ENCODE data around the gene FUBP1. TPM values are rescaled to one million over a fixed set of nuclear protein-coding genes. Genes with fewer than 3 reads are reported as not detected.
"Not testable (repeated sequence)": the region's sequence is repeated elsewhere in the genome, so short reads cannot be mapped to it uniquely, and the experiment has no call there.

Gene FUBP1
- total and polyA plus RNA-seq, 2 experiments from 2014 or later = 64.0 to 151 TPM

- WGBS (ENCODE audit: low lambda C conversion rate, missing lambda C conversion rate) = 6% methylated on average over 12 of the region's 12 CpGs
- Histone ChIP-seq H3K4me3 (peak within 1 kb of the TSS; percentile 34), H3K36me3 (replicated peaks; ENCODE audit: insufficient read depth, low read depth) (no peaks in the 10 kb centered on the region), H3K9me2 (replicated peaks; ENCODE audit: insufficient read depth) (no peaks in the 10 kb centered on the region), H4K20me1 (ENCODE audit: insufficient read depth, poor library complexity, severe bottlenecking) (peaks cover 13% of the 10 kb centered on the region), H2AFZ (peak within 1 kb of the TSS; percentile 42), H3K9me3 (ENCODE audit: low read depth) (no peaks in the 10 kb centered on the region), H3K4me2 (peak within 1 kb of the TSS; percentile 70), H3K4me1 (ENCODE audit: insufficient read depth) (no peaks in the 10 kb centered on the region), H3K79me2 (peaks cover 42% of the 10 kb centered on the region), H3K27ac (peak within 1 kb of the TSS; percentile 89), H3K27me3 (no peaks in the 10 kb centered on the region)
- DNase-seq (ENCODE audit: low spot score) = peak; percentile 93
- TF ChIP-seq EZH2 (IDR thresholded peaks at IDR 0.05; ENCODE audit: borderline replicate concordance) (no peak), EZH2phosphoT487 (IDR thresholded peaks at IDR 0.05; ENCODE audit: low read depth, severe bottlenecking, unreplicated experiment) (no peak), CTCF (IDR thresholded peaks at IDR 0.05; ENCODE audit: poor library complexity) (no peak)
These were observed 26.0 kb upstream of the FUBP1 start, which contains the start of gene DNAJB4 for GRCh38 chr1:78004719-78005447. Gene DNAJB4, plus strand, starts transcription at chr1:78004939. Its CDS starts 172 bp downstream, at chr1:78005111.

- H3K79me2 ChIP-seq = peaks cover 34% of the 10 kb centered on the region
- no peaks in the 10 kb centered on the region for H3K36me3 ChIP-seq (replicated peaks; ENCODE audit: insufficient read depth, low read depth)
These were observed 25.2 kb upstream of the FUBP1 start for GRCh38 chr1:78003882-78004718.

GRCh38 chr1:78003070-78003746 is 24.3 kb upstream of the FUBP1 start:
- Histone ChIP-seq H3K27me3 (no peaks in the 10 kb centered on the region), H3K9me3 (ENCODE audit: low read depth) (no peaks in the 10 kb centered on the region), H3K9me2 (replicated peaks; ENCODE audit: insufficient read depth) (no peaks in the 10 kb centered on the region), H4K20me1 (ENCODE audit: insufficient read depth, poor library complexity, severe bottlenecking) (peaks cover 2% of the 10 kb centered on the region), H3K36me3 (replicated peaks; ENCODE audit: insufficient read depth, low read depth) (no peaks in the 10 kb centered on the region), H3K79me2 (peaks cover 25% of the 10 kb centered on the region), H3K4me1 (ENCODE audit: insufficient read depth) (no peaks in the 10 kb centered on the region), H3K4me3 (no peak overlapping the region), H3K27ac (peak overlapping the region; percentile 89), H2AFZ (no peak overlapping the region), H3K4me2 (peak overlapping the region; percentile 70)
- 68% methylated on average over 3 of the region's 3 CpGs for WGBS (ENCODE audit: low lambda C conversion rate, missing lambda C conversion rate)
- DNase-seq (ENCODE audit: low spot score) = no peak
- TF ChIP-seq CTCF (IDR thresholded peaks at IDR 0.05; ENCODE audit: poor library complexity) (no peak), EZH2 (IDR thresholded peaks at IDR 0.05; ENCODE audit: borderline replicate concordance) (no peak), EZH2phosphoT487 (IDR thresholded peaks at IDR 0.05; ENCODE audit: low read depth, severe bottlenecking, unreplicated experiment) (no peak)

More at GRCh38 chr1:78003882-78004718, 25.2 kb upstream of the FUBP1 start:
- Histone ChIP-seq H4K20me1 (ENCODE audit: insufficient read depth, poor library complexity, severe bottlenecking) (peaks cover 10% of the 10 kb centered on the region), H2AFZ (peak overlapping the region; percentile 42), H3K9me3 (ENCODE audit: low read depth) (no peaks in the 10 kb centered on the region), H3K27me3 (no peaks in the 10 kb centered on the region), H3K4me1 (ENCODE audit: insufficient read depth) (no peaks in the 10 kb centered on the region), H3K4me2 (peak overlapping the region; percentile 70), H3K4me3 (peak overlapping the region; percentile 27), H3K9me2 (replicated peaks; ENCODE audit: insufficient read depth) (no peaks in the 10 kb centered on the region), H3K27ac (peak overlapping the region; percentile 89)
- WGBS (ENCODE audit: low lambda C conversion rate, missing lambda C conversion rate) = 10% methylated on average over 8 of the region's 8 CpGs
- TF ChIP-seq EZH2phosphoT487 (IDR thresholded peaks at IDR 0.05; ENCODE audit: low read depth, severe bottlenecking, unreplicated experiment) (no peak), CTCF (IDR thresholded peaks at IDR 0.05; ENCODE audit: poor library complexity) (no peak), EZH2 (IDR thresholded peaks at IDR 0.05; ENCODE audit: borderline replicate concordance) (no peak)
- peak; percentile 64 for DNase-seq (ENCODE audit: low spot score)

- not testable (repeated sequence) for H3K4me2 ChIP-seq; H3K4me1 ChIP-seq (ENCODE audit: insufficient read depth); H3K9me2 ChIP-seq (replicated peaks; ENCODE audit: insufficient read depth); H3K27ac ChIP-seq; H3K27me3 ChIP-seq; H3K79me2 ChIP-seq; H3K36me3 ChIP-seq (replicated peaks; ENCODE audit: insufficient read depth, low read depth); DNase-seq (ENCODE audit: low spot score); H4K20me1 ChIP-seq (ENCODE audit: insufficient read depth, poor library complexity, severe bottlenecking); H3K4me3 ChIP-seq; H2AFZ ChIP-seq; H3K9me3 ChIP-seq (ENCODE audit: low read depth)
- 95% methylated on average over 11 of the region's 11 CpGs for WGBS (ENCODE audit: low lambda C conversion rate, missing lambda C conversion rate)
These were observed 21.7 kb upstream of the FUBP1 start for GRCh38 chr1:78000536-78000935.
